Renal pelvis (tissue), 4 donors: ENCODE measurements around the gene INAFM2. TPM values are rescaled to one million over a fixed set of nuclear protein-coding genes. Genes with fewer than 3 reads are reported as not detected.

Experiments
- DNase-seq: peaks from one replicate; pipeline ENCODE4 v3.0.0-alpha.2; 2013
- polyA plus RNA-seq, 3 donors: library from polyadenylated mRNA; unstranded; fragments of 120-200 nt; gene quantifications; one replicate each; pipeline ENCODE4 v1.2.1, GENCODE V29; 2013; ENCODE audit not compliant: insufficient read length in 3 of 3

Gene INAFM2
- polyA plus RNA-seq, 3 donors: 9.9 to 17.6 (median 13.5) TPM

DNA sequence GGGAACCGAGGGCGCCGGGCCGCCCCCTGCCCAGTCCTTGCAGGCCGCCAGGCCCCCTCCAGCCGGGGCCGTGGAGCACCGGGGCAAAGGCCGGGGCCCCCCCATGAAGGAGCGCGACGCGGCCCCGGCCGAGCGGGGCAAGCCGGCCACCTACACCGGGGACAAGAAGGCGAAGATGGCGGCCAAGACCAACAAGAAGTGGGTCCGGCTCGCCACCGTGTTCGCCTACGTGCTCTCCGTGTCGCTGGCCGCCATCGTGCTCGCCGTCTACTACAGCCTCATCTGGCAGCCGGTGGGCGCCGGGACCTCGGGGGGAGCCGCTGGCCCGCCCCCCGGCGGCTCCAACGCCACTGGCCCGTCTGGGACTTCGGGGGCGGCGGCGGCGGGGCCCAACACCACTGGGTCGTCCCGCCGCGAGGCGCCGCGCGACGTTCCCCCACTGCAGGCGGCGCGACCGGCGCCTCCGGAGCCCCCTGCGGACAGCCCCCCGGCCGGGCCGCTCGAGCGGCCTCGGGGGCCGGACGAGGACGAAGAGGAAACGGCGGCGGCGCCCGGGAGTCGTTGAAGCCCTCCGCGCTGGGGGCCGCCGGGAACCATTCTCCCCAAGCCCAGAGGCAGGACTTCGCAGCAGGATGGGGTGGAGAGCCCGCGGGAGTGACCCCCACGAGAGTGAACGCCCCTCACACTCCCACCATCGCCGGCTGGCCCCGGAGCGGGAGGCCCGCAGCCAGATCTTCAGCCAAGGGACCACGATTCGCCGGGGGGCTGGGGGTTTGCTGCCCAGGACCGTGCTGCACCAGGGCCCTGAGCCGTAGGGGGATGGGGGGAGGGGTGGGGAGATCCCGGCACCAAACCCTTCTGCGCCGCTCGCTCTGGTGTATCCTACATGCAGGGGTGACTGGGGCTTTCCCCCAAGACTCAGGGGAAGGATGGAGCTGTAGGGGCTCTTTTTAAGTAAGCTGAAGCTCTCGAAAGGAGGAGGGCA lies 753 bp downstream of the INAFM2 start:
- no peak for DNase-seq

DNA sequence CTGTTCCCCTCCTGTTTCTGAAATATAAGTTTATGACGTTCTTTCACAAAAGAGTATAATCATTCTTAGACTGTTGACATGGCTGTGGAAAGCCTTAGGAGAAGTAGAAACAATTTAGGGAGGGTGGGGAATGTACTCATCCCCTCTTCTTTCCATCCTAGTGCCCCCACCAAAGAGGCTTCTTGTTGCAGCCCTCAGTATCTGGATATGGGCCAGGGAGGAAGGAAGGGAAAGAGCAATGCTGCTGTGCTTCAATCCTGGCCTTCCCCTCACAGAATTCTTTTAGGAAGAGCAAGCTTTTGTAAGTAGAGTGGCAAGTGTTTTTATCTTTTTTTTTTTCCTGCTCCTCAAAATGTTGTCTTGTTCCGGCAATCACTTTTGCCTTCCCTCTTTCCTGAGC lies 1.7 kb downstream of the INAFM2 start:
- no peak for DNase-seq

GRCh38 chr15:40325700-40326099 lies 2.2 kb downstream of the INAFM2 start:
- no peak for DNase-seq

- DNase-seq: no peak
Measured at GRCh38 chr15:40327457-40327856, 4.0 kb downstream of the INAFM2 start.

DNA sequence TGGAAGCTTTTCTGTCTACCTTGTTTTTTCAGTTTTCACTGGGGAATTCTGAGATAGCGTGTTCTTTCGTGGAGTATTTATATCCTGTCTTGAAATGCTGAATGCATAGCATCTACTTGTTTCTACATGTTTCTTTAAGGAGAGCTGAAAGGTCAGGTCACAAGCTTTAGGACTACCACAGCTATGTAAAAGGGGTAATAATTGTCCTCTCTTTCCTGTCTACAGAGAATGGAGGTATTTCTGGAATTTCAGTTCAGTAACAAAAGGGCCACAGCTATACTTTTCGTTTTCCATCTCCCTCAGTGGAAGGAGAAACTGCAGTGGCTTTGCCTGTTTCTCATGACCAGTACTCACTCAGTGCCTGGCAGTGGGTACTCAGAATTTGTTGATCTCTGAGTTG lies 4.7 kb downstream of the INAFM2 start:
- no peak for DNase-seq

- no peak for DNase-seq
Measured at GRCh38 chr15:40328751-40329150, 5.3 kb downstream of the INAFM2 start.

- no peak for DNase-seq
Measured at GRCh38 chr15:40329804-40330203, 6.3 kb downstream of the INAFM2 start.

DNA sequence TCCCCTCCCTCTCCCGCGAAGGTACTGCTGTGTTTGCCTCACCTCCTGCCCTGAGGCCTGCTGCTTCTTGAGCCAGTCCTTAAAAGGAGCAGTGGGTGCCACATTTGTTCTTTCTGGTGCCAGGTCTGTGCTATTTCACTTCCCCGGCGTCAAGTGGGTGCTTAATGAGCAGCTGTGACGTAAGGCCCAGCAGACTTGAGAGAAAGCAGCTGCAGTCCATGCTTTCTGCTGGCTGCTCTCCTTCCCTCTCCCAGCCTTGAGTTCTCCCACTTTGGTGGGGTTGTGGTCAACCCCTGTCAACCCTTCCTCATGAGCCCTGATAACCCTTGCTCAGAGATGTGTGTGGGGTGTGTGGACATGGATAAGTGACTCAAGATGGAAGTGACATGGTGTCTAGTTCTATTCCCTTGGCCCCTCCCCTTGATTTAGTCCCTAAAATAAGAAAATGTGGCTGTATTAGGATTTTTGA lies 6.9 kb downstream of the INAFM2 start:
- DNase-seq: no peak

DNA sequence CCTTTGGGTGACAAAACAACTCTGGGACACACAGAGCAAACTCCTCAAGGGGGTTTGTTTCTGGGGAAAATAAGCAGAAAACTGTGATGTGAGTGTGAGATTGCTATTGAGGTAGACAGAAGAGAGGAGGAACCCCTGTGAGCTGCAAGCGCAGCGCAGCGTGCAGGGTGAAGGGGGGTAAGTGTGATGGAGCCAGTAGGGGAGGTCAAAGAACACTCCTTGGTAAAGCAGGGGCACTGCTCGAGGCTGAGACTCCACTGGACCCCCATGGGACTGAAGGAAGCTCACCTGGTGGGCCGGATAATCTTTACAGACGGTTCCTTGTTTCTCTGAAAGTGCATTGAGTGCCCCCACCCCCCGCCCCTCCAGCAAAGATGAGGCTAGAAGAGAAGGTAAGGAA lies 7.5 kb downstream of the INAFM2 start:
- DNase-seq: no peak

GRCh38 chr15:40331637-40332036 lies 8.1 kb downstream of the INAFM2 start:
- no peak for DNase-seq

DNA sequence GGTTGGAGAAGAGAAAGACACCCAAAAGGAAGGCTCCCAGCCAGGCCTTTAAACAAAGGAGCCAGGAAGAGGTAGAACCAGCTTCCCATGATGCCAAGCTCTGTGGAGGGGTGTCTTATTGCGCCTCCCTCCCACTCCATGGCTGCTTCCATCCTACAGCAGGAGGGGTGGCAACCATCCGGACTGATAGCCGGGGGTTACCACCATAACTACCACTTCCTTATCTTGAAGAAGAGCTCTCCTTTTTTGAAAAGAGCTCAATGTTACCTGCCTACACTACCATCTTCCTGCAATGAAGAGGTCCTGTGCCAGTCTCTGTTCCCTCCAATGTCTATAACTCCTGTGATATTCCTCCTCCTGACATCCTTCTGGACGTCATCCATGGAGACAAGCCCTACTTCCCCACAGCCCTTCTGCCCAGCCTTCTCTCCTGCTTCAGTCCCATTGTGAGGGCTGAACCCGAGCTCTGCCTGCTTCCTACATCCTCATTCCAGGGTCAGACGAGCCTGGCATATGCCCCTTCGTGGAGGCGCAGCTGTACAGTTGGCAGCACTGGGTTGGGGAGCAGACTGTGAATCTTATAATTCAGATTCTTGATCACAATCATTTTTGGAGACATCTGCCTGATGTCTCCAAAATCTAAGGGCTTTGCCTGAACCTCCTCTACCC lies 8.8 kb downstream of the INAFM2 start:
- DNase-seq: no peak

DNA sequence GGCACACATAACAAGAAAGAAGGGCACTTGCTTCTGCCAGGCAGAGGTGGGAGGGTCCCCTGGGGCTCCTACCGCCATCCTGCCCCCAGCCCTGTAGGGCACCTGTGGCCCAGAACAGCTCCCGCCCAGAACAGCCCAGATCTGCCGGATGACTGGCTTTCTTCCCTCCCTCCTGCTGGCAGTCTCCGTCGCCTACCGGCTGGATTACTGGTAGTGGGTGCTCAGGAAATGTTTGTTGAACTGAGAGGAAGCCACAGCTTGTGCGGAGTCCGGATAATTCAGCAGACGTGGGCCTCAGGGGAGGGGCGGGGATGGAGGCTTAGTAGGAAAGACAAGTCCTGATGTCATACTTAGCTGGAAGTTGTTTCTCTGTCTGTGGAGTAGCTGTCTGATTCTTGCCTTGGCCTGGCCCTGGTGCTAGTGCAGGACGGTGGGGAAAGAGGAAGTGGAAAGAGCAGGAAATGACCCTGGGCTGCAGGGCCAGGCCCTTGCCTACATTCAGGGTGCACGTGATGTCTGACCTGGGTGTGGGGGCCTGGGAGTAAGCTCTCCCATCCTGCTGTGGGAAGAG lies 10.5 kb downstream of the INAFM2 start:
- DNase-seq: no peak

DNA sequence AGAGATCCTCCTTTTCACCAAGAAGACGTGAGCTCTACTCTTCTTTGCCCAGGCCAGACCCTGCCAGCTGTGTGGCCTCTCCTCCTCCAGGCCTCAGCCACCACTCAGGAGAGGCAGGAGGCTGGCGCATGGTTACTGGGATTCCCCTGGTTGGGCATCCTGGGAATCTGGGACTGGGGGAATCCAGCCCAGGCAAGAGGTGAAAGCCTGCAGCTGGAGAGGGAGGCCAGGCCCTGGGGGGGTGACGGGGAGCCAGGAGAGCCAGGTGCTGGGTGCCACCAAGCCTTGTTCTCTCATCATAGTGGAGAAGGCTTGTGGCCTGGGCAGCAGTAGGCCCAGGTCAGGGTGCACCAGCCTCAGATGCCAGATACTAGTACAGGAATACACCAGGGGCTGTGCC lies 11.0 kb downstream of the INAFM2 start:
- DNase-seq: no peak

GRCh38 chr15:40334941-40335795 lies 11.7 kb downstream of the INAFM2 start:
- no peak for DNase-seq

DNA sequence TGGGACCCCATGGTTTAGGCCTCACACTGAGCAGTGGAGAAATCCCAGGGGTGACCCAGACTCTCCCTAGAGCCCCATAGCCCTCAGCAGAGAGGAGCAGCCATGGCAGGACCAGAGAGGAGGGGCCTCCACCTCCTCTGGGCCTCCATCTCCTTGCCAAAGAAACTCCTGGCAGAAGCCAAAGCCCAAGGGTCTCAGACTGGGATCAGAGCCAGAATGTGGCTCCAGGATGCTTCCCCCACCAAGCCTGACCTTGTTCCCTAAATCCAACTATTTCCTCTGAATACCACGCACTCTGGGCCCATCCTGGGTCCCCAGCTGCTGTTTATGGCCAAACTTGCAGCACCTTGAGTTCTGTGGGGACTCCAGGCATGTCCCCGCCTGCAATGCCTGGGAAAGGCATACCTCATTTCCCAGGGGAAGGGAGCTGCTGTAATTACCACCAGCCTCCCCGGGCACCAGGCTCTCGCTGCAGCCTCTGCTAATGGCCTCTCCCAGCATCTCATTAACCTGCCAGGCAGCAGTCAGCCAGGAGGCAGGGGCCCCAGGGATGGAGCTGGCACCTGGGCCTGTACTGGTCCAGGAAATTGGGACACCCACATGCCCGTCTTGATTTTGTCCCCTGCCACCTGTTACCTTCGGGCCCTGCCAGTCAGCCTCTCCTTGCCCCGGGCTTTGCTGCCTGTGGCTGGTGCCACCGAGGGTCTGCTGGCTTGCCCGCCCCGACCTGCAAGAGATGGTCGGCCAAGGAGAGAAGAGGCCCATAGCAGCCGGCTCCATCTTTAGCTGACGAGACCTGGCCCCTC lies 12.6 kb downstream of the INAFM2 start:
- no peak for DNase-seq

GRCh38 chr15:40336744-40337122 lies 13.2 kb downstream of the INAFM2 start:
- DNase-seq: no peak

GRCh38 chr15:40337597-40337996 lies 14.1 kb downstream of the INAFM2 start:
- no peak for DNase-seq

DNA sequence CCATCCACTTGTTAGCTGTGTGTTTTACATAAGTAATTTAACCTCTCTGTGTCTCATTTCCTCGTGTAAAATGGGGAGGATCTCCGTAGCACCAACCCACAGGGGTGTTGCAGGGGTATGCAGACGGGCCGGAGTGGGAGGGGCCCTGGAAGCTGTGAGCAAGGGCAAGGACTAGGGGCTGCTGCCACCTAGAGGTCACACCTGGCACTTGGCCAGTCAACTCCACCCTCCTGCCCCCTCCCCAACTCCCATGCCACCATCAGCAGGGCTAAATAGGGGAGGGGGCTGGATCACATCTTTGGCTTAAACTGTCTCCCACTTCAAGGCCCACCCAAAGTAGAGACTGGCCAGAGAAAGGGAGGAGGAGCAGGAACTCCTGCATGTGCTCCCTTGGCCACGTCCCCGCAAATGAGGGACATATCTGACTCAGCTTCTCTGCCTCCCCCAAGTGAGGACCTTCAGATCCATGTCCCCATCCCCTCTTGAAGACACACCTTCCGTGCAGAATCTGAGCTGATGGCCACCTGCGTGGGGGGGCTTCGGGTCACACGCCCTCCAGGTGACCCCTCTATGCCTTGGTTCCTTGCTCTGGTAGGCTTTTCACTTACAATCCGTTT lies 14.7 kb downstream of the INAFM2 start:
- DNase-seq: no peak

DNA sequence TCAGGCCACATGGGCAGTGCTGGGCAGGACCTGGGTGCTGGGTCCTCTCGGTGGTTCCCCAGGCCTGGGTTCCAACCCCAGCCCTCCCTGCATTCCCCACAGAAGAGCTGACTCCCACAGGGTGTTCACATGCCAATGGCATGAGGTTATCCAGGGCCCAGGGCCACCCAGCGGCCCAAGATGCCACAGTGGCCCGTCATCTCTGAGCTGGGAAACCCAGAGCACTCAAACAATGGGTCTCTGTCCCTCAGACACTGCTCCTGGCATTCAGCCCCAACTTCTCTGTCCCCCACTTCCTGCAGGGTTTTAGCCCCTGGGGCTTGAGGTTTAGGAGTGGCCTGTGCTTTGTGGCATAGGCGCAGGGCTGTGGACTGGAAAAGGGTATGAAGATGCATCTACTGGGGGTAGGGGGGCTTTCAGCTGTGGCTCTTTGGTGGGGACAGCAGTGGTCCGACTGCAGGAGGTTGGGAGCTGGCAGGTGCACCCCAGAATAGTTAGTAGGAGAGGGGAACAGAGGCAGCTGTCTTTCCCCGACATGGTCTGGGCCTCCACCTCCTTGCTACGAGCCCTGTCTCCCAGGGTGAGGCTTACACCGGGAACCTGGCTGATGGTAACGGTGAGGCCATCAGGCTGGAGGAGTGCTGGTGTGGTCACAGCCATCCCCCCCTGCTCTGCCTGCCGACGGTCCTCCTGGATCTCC lies 15.6 kb downstream of the INAFM2 start:
- DNase-seq: no peak

- DNase-seq: no peak
Measured at GRCh38 chr15:40339621-40339945, 16.1 kb downstream of the INAFM2 start.
